Esophagus muscularis mucosa (tissue), 4 donors: Measurements from ENCODE around the gene ADD2.

Experiments used
- CTCF ChIP-seq, 3 experiments: fragments of 200-600 bp in 2 of 3; fragments of 450-650 bp in 1 of 3; sonication (generic) in 2 of 3; IDR thresholded peaks; one replicate each; pipeline ENCODE4 v1.5.1; 2017 to 2019; ENCODE audit warnings: antibody characterized with exemption in 3 of 3, mild to moderate bottlenecking in 2 of 3, moderate library complexity in 1 of 3
- EP300 ChIP-seq: sonication (generic); formaldehyde crosslinking; IDR thresholded peaks from one replicate; pipeline ENCODE4 v1.6.1; 2017; ENCODE audit warnings: antibody characterized with exemption
- POLR2A ChIP-seq: fragments of 450-650 bp; IDR thresholded peaks from one replicate; pipeline ENCODE4 v1.6.1; 2017; ENCODE audit warnings: antibody characterized with exemption, moderate library complexity, mild to moderate bottlenecking, low read depth
- POLR2AphosphoS5 ChIP-seq, 2 donors: sonication (generic); formaldehyde crosslinking; IDR thresholded peaks; one replicate each; pipeline ENCODE4 v1.6.1; 2017; ENCODE audit warnings: antibody characterized with exemption in 2 of 2

- TF ChIP-seq CTCF (IDR thresholded peaks at IDR 0.05), result no peak
- no peak for TF ChIP-seq POLR2A
- no peak for TF ChIP-seq POLR2AphosphoS5 (IDR thresholded peaks at IDR 0.05)
- no peak for TF ChIP-seq EP300
Measured at GRCh38 chr2:70771446-70771845, 3.4 kb upstream of the ADD2 start.
